ENCODE results near the gene CYB5R3.

GRCh38 chr22:42611051-42611450 is 38.1 kb downstream of the CYB5R3 start:
- no peak for TF ChIP-seq ZFP3 (CRISPR knock-in tag; IDR thresholded peaks at IDR 0.05)
- no peak for TF ChIP-seq BACH2 (CRISPR knock-in tag; IDR thresholded peaks at IDR 0.05; ENCODE audit: borderline replicate concordance)
- TF ChIP-seq, protein P1, sequence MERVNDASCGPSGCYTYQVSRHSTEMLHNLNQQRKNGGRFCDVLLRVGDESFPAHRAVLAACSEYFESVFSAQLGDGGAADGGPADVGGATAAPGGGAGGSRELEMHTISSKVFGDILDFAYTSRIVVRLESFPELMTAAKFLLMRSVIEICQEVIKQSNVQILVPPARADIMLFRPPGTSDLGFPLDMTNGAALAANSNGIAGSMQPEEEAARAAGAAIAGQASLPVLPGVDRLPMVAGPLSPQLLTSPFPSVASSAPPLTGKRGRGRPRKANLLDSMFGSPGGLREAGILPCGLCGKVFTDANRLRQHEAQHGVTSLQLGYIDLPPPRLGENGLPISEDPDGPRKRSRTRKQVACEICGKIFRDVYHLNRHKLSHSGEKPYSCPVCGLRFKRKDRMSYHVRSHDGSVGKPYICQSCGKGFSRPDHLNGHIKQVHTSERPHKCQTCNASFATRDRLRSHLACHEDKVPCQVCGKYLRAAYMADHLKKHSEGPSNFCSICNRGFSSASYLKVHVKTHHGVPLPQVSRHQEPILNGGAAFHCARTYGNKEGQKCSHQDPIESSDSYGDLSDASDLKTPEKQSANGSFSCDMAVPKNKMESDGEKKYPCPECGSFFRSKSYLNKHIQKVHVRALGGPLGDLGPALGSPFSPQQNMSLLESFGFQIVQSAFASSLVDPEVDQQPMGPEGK (CRISPR knock-in tag; IDR thresholded peaks at IDR 0.05; ENCODE audit: borderline replicate concordance) = no peak
- no peak for TF ChIP-seq ESRRG (CRISPR knock-in tag; IDR thresholded peaks at IDR 0.05)
- no peak for TF ChIP-seq ZNF70 (CRISPR knock-in tag; IDR thresholded peaks at IDR 0.05)
- no peak for TF ChIP-seq ARNTL (CRISPR knock-in tag; IDR thresholded peaks at IDR 0.05; ENCODE audit: borderline replicate concordance, low read depth)
- no peak for TF ChIP-seq SNAI2 (CRISPR knock-in tag; IDR thresholded peaks at IDR 0.05)
- TF ChIP-seq TSHZ2 (CRISPR knock-in tag; IDR thresholded peaks at IDR 0.05) = no peak
- no peak for TF ChIP-seq CREB5 (CRISPR knock-in tag; IDR thresholded peaks at IDR 0.05; ENCODE audit: low read depth)
- TF ChIP-seq RARB (CRISPR knock-in tag; IDR thresholded peaks at IDR 0.05) = no peak
- TF ChIP-seq, protein P2, sequence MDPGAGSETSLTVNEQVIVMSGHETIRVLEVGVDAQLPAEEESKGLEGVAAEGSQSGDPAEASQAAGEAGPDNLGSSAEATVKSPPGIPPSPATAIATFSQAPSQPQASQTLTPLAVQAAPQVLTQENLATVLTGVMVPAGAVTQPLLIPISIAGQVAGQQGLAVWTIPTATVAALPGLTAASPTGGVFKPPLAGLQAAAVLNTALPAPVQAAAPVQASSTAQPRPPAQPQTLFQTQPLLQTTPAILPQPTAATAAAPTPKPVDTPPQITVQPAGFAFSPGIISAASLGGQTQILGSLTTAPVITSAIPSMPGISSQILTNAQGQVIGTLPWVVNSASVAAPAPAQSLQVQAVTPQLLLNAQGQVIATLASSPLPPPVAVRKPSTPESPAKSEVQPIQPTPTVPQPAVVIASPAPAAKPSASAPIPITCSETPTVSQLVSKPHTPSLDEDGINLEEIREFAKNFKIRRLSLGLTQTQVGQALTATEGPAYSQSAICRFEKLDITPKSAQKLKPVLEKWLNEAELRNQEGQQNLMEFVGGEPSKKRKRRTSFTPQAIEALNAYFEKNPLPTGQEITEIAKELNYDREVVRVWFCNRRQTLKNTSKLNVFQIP (CRISPR knock-in tag; IDR thresholded peaks at IDR 0.05; ENCODE audit: borderline replicate concordance, low read depth) = no peak
- no peak for TF ChIP-seq ZFP30 (CRISPR knock-in tag; IDR thresholded peaks at IDR 0.05)
- no peak for TF ChIP-seq TOX (CRISPR knock-in tag; IDR thresholded peaks at IDR 0.05; ENCODE audit: borderline replicate concordance)

Data from SK-N-SH treated with all-trans-retinoic acid at 6 μM for 48 hours (cell line).